ENCODE results near the gene NHERF1.

DNA sequence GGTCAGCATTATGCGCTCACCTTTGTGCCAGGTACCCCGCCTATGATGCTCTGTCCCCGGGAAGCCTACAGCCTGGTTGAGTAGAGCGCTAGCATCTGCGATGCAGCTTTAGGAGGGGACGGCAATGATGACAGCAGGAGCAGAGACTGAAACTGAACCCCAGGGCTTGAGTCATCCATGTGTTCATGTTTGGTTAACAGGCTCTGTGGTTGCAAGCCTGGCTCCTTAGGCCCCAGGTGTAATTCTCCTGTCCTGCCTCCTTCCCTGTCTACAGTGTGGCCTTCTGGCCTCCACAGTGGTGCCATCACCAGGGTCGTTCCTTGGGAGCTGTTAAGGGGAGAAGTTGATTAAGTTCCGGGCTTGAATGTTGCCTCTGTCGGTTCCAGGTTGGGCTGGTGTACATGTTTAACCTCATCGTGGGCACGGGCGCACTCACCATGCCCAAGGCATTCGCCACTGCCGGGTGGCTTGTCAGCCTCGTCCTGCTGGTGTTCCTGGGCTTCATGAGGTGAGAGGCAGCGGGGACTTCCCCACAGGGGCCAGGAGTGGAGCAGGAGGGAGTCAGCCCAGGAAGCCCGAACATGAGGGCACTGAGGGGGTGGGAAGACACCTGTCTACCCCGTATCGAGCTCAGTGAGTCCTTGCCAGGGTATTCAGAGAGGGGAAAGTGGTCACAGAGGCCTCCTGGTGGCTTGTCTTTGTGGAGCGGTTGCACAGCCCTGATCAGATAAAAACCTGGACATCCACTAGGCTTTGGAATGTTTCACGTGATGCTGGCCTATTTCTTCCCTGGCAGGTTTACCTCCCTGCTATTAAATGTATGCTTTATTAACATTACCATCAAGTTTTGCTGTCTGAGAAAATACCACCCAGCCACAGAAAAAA, 36.9 kb downstream of the NHERF1 start:
- TF ChIP-seq, protein P1, sequence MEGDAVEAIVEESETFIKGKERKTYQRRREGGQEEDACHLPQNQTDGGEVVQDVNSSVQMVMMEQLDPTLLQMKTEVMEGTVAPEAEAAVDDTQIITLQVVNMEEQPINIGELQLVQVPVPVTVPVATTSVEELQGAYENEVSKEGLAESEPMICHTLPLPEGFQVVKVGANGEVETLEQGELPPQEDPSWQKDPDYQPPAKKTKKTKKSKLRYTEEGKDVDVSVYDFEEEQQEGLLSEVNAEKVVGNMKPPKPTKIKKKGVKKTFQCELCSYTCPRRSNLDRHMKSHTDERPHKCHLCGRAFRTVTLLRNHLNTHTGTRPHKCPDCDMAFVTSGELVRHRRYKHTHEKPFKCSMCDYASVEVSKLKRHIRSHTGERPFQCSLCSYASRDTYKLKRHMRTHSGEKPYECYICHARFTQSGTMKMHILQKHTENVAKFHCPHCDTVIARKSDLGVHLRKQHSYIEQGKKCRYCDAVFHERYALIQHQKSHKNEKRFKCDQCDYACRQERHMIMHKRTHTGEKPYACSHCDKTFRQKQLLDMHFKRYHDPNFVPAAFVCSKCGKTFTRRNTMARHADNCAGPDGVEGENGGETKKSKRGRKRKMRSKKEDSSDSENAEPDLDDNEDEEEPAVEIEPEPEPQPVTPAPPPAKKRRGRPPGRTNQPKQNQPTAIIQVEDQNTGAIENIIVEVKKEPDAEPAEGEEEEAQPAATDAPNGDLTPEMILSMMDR (IDR thresholded peaks at IDR 0.05): no peak
- no peak for TF ChIP-seq EP300 (IDR thresholded peaks at IDR 0.05)
